ENCODE results near the gene ISG15. TPM values are rescaled to one million over a fixed set of nuclear protein-coding genes. Genes with fewer than 3 reads are reported as not detected.
"Not testable (repeated sequence)": the region's sequence is repeated elsewhere in the genome, so short reads cannot be mapped to it uniquely, and the experiment has no call there.

ISG15 gene
- total and polyA plus RNA-seq, 2 experiments from 2014 or later = 73.4 to 110 TPM

- Histone ChIP-seq H3K27ac (no peak overlapping the region), H3K4me1 (ENCODE audit: low read depth) (peaks cover 13% of the 10 kb centered on the region)
Observed at GRCh38 chr1:1027791-1028190, 14.5 kb downstream of the ISG15 start.

GRCh38 chr1:1030867-1031658, 17.8 kb downstream of the ISG15 start:
- H3K4me3 ChIP-seq; H3K9me3 ChIP-seq (ENCODE audit: low read depth); DNase-seq (ENCODE audit: low read depth in 1 of 2, low spot score in 1 of 2); H3K27ac ChIP-seq; H3K36me3 ChIP-seq: not testable (repeated sequence)
- peaks cover 26% of the 10 kb centered on the region for H3K27me3 ChIP-seq
- peaks cover 13% of the 10 kb centered on the region for H3K4me1 ChIP-seq (ENCODE audit: low read depth)

More at GRCh38 chr1:1027791-1028190, 14.5 kb downstream of the ISG15 start:
- DNase-seq (ENCODE audit: low read depth in 1 of 2, low spot score in 1 of 2) = no peak
- no peaks in the 10 kb centered on the region for H3K27me3 ChIP-seq
- no peaks in the 10 kb centered on the region for H3K9me3 ChIP-seq (ENCODE audit: low read depth)
- no peak for TF ChIP-seq CTCF (IDR thresholded peaks at IDR 0.05; ENCODE audit: low read depth, low read length)
- H3K4me3 ChIP-seq = no peak overlapping the region
- no peaks in the 10 kb centered on the region for H3K36me3 ChIP-seq

- Histone ChIP-seq H3K4me3 (no peak overlapping the region), H3K4me1 (ENCODE audit: low read depth) (peaks cover 13% of the 10 kb centered on the region), H3K27me3 (peaks cover 33% of the 10 kb centered on the region), H3K36me3 (no peaks in the 10 kb centered on the region), H3K9me3 (ENCODE audit: low read depth) (no peaks in the 10 kb centered on the region), H3K27ac (no peak overlapping the region)
- no peak for TF ChIP-seq CTCF (IDR thresholded peaks at IDR 0.05; ENCODE audit: low read depth, low read length)
- no peak for DNase-seq (ENCODE audit: low read depth in 1 of 2, low spot score in 1 of 2)
Observed at GRCh38 chr1:1031659-1032235, 18.4 kb downstream of the ISG15 start.

- Histone ChIP-seq H3K4me1 (ENCODE audit: low read depth) (peaks cover 13% of the 10 kb centered on the region), H3K36me3 (no peaks in the 10 kb centered on the region), H3K4me3 (no peak overlapping the region), H3K27me3 (peaks cover 40% of the 10 kb centered on the region), H3K9me3 (ENCODE audit: low read depth) (no peaks in the 10 kb centered on the region), H3K27ac (no peak overlapping the region)
- DNase-seq (ENCODE audit: low read depth in 1 of 2, low spot score in 1 of 2) = peak in 1 of 2 donors; percentile 36
- no peak for TF ChIP-seq CTCF (IDR thresholded peaks at IDR 0.05; ENCODE audit: low read depth, low read length)
Observed at GRCh38 chr1:1032424-1032823, 19.1 kb downstream of the ISG15 start.

- peak; percentile 79 to 96 for DNase-seq (ENCODE audit: low read depth in 1 of 2, low spot score in 1 of 2)
- Histone ChIP-seq H3K27ac (no peak overlapping the region), H3K27me3 (peaks cover 47% of the 10 kb centered on the region), H3K9me3 (ENCODE audit: low read depth) (no peaks in the 10 kb centered on the region), H3K4me3 (peak overlapping the region; percentile 40), H3K4me1 (ENCODE audit: low read depth) (peaks cover 13% of the 10 kb centered on the region), H3K36me3 (no peaks in the 10 kb centered on the region)
- peak; percentile 68 for TF ChIP-seq CTCF (IDR thresholded peaks at IDR 0.05; ENCODE audit: low read depth, low read length)
Observed at GRCh38 chr1:1033009-1033587, 19.8 kb downstream of the ISG15 start.
